ENCODE results near the gene HMGA1.
"Not testable (repeated sequence)": the region's sequence is repeated elsewhere in the genome, so short reads cannot be mapped to it uniquely, and the experiment has no call there.

The HMGA1 gene

DNA sequence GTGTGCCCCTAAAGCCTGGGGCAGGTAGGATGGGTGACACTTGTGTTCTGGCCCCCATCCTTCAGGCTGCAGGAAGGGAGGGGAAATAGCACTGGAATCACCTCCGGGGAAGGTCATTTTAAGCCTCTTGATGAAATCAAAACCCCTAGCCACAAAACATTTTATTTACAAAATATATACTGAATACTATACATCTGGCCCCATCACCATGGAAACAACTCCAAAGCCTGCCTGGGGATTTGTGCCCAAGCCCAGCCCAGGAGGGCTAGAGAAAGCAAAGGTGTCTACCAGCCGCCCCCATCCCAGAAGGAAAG is 9.5 kb downstream of the HMGA1 start:
- TF ChIP-seq, protein P1, sequence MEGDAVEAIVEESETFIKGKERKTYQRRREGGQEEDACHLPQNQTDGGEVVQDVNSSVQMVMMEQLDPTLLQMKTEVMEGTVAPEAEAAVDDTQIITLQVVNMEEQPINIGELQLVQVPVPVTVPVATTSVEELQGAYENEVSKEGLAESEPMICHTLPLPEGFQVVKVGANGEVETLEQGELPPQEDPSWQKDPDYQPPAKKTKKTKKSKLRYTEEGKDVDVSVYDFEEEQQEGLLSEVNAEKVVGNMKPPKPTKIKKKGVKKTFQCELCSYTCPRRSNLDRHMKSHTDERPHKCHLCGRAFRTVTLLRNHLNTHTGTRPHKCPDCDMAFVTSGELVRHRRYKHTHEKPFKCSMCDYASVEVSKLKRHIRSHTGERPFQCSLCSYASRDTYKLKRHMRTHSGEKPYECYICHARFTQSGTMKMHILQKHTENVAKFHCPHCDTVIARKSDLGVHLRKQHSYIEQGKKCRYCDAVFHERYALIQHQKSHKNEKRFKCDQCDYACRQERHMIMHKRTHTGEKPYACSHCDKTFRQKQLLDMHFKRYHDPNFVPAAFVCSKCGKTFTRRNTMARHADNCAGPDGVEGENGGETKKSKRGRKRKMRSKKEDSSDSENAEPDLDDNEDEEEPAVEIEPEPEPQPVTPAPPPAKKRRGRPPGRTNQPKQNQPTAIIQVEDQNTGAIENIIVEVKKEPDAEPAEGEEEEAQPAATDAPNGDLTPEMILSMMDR (conservative IDR thresholded peaks at IDR 0.05; ENCODE audit: low read depth, low read length) = no peak
- no peak overlapping the region for H3K4me3 ChIP-seq (ENCODE audit: low read depth, low read length)
- DNase-seq (ENCODE audit: low read depth) = no peak

DNA sequence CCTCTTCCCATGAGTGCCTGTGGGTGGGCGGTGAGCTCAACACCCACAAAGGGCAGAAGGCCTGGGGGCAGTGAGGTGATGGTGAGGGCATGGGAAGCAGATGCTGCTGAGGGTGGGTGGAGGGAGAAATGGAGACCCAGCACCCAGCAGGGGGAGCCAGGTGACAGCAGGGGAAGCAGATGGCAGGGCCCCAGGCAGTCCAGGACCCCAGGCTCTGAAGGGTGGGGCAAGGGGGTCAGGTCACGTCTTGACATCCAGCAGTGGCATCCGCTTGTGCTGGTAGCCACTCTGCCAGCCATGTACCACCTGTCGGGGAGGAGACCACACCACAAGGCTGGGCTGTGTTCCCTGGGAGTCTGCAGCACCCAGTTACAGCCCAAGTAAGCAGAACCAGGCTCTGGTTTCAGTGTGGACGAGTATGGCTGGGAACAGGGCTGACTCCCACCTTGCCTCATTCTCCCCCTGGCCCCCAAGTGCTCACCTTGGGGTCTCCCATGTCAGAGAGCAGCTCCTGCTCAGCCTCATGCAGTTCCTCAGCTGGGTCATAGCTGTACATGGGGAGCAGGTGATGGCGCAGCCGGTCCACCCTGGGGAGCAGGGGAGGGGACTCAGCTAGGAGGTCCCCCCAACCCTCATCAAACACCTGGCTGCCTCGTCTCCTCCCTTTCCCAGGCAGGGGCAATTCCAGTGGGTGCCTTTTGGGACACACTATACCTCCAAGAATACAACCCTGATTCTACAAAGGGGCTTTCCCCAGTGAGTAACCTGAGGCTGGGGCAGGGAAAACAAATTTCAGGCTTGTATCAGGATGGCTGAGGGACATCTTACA is 10.1 kb downstream of the HMGA1 start:
- TF ChIP-seq, protein P1 (conservative IDR thresholded peaks at IDR 0.05; ENCODE audit: low read depth, low read length) = peak; percentile 74
- H3K4me3 ChIP-seq (ENCODE audit: low read depth, low read length) = no peak overlapping the region
- peak; percentile 53 for DNase-seq (ENCODE audit: low read depth)

DNA sequence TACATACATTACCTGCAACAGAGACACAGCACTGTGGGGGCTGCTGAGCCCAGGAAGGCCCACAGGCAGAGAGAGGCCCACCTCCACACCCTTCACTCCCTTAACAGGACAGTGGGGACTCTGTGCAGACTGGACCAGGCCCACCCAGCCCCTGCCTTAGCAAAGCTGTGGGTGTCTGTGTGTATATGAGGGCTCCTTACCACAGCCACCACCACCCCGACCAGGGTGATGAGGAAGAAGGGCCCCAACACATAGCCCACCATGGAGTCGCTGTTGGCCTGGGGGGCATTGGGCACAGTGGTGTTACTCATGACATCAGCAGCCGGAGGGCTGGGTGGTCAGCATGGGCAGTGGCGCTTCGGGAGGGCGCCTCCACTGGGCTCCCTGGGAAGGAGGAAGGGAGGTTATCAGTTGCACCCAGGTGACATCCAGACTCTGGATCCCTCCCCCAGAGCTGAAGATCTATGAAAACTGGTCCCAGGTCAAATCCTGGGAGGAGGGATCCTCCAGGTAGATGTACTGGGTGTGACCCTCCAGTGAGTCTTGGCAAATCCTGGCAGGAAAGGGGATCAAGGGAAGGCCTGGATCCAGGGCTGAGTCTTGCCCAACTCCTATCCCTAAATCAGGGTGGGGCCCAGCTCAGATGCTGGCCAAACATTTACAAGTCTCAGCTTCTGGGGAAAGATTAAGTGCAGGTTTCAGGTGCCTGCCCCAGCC is 11.0 kb downstream of the HMGA1 start:
- TF ChIP-seq, protein P1 (conservative IDR thresholded peaks at IDR 0.05; ENCODE audit: low read depth, low read length) = no peak
- peak overlapping the region; percentile 92 for H3K4me3 ChIP-seq (ENCODE audit: low read depth, low read length)
- no peak for DNase-seq (ENCODE audit: low read depth)

DNA sequence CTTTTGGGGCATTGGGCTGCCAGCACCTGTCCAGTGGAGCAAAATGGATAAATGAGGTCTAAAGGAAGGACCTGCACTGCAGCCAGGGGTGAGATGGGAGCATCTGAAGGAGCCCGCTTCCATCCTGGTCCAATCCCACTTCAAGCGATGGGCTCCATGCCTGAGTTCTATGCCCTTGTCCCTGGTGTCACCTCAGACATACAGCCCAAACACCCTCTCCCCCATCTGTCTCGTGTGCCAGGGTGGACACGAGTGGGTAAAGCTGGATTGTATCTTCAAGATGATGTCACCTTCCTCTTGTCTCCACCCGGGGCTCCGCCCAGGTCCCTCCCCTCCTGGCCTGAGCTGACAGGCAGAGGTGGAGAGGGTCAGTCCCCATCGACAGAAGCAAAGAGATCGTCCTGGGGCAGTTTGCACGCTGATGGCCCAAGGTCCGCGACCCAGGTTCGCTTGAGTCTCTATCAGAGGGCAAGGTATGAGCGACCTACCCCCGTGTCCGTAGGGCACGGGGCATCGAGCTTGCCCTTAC is 11.6 kb downstream of the HMGA1 start:
- DNase-seq (ENCODE audit: low read depth) = peak; percentile 33
- TF ChIP-seq, protein P1 (conservative IDR thresholded peaks at IDR 0.05; ENCODE audit: low read depth, low read length) = no peak

DNA sequence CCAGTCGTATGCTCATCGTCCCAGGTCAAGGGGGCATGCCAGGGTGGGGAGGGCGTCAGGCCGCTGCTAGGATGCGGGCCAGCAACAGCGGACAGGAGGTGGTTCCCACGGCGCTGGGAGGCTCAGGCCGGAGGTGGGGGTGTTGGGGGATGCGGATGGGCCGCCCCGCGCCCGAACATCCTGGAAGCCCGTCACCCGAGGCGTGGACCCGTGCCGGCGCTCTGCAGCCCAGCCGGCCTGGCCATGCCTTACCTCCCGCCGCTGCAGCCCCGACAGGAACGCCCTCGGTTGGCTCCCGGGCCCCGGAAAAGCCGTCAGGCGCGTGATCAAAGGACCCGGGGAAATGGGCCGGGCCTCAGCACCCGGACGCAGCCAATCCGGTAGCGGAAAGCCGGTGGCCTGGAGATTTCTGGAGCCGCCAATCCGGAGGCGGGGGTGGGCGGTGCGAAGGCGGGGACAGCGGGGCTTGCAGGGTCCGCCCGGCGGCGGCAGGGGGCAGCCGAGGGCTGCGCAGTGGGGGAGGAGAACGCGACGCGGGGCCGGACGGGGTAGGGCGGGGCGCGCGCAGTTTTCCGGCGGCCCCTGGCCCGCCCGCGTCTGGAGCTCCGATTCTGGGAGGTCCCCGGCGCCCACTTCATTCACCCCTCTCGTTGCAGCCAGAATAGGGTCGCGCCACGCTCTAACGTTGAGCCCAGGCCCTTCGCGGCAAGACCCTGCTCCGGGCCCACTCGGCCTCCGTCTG is 12.2 kb downstream of the HMGA1 start, which contains the start of gene SMIM29:
Gene SMIM29, minus strand, starts transcription at position 280 of the 742 bp plus-strand sequence. CDS start 1,215 bp downstream, outside the sequence.
- DNase-seq (ENCODE audit: low read depth) = peak; percentile 96
- TF ChIP-seq, protein P1 (conservative IDR thresholded peaks at IDR 0.05; ENCODE audit: low read depth, low read length) = peak; percentile 66
- peak within 1 kb of the TSS; percentile 92 for H3K4me3 ChIP-seq (ENCODE audit: low read depth, low read length)

More for the DNA sequence above, 11.6 kb downstream of the HMGA1 start:
- peak overlapping the region; percentile 92 for H3K4me3 ChIP-seq (ENCODE audit: low read depth, low read length)

DNA sequence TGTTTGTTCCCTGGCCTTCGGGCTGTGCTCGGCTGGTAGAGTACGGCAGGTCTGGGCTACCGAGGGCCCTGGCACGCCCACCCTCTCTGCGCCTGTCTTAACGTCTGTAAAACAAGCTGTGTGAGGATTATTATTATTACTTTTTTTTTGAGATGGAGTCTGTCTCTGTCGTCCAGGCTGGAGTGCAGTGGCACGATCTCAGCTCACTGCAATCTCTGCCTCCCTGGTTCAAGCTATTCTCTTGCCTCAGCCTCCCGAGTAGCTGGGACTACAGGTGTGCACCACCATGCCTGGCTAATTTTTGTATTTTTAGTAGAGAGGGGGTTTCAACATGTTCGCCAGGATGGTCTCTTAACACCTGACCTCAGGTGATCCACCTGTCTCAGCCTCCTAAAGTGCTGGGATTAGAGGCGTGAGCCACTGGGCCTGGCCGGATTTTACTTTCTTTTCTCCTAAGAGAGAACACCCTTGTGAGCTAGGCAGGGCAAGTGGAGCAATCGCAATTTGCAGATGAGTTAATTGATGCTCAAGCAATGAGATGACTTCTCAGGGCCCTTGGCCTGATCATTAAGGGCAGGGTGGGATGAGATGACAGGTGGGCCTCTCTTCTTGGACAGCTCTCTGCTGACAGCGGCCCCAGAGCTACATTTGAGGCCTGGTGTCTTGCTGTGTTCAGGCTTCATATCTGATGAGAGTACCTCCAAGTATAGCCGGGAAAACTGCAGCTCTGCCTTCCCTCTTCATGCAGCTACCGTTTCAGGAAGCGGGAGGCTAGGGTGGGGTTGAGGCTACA is 13.0 kb downstream of the HMGA1 start:
- TF ChIP-seq, protein P1 (conservative IDR thresholded peaks at IDR 0.05; ENCODE audit: low read depth, low read length) = no peak
- no peak for DNase-seq (ENCODE audit: low read depth)
- H3K4me3 ChIP-seq (ENCODE audit: low read depth, low read length) = peak overlapping the region; percentile 81

DNA sequence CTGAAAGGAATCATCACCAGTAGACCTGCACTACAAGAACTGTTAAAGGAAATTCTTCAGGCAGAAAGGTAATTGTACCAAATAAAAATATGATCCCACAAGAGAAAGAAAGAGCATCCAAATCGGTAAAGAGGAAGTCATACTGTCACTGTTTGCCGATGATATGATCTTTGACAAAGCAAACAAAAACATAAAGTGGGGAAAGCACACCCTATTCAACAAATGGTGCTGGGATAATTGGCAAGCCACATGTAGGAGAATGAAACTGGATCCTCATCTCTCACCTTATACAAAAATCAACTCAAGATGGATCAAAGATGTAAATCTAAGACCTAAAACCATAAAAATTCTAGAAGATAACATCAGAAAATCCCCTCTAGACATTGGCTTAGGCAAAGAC is 15.7 kb downstream of the HMGA1 start:
- H3K4me3 ChIP-seq (ENCODE audit: low read depth, low read length); DNase-seq (ENCODE audit: low read depth): not testable (repeated sequence)
